GOT3 (cell line): Measurements from ENCODE around the gene COX19.
"Not testable (repeated sequence)": the region's sequence is repeated elsewhere in the genome, so short reads cannot be mapped to it uniquely, and the experiment has no call there.

Experiments
- DNase-seq: peaks from one replicate; lab custom pipeline; 2025; ENCODE audit warnings: mixed read lengths; lab: John Stamatoyannopoulos, UW

COX19 gene

DNA sequence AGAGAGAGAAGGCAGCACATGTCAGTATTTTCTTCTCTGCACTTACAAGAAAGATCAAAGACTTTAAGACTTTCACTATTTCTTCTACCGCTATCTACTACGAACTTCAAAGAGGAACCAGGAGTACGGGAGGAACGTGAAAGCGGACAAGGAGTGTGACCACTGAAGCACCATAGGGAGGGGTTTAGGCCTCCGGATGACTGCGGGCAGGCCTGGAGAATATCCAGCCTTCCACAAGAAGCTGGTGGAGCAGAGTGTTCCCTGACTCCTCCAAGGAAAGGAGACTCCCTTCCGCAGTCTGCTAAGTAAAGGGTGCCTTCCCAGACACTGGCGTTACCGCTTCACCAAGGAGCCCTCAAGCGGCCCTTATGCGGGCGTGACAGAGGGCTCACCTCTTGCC is 14.4 kb downstream of the COX19 start:
- not testable (repeated sequence) for DNase-seq

- no peak for DNase-seq
Observed at GRCh38 chr7:960269-960871, 15.0 kb downstream of the COX19 start.

DNA sequence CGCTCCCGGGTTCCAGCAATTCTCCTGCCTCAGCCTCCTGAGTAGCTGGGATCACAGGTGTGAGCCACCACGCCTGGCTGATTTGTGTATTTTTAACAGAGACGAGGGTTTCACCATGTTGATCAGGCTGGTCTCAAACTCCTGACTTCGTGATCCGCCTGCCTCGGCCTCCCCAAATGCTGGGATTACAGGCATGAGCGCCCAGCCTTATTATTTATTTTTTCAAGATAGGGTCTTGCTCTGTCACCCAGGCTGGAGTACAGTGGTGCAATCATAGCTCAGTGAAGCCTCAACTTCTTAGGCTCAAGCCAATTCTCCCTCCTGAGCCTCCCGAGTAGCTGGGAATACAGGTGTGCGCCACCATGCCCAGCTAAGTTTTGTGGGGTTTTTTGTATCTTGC is 15.6 kb downstream of the COX19 start:
- not testable (repeated sequence) for DNase-seq

DNA sequence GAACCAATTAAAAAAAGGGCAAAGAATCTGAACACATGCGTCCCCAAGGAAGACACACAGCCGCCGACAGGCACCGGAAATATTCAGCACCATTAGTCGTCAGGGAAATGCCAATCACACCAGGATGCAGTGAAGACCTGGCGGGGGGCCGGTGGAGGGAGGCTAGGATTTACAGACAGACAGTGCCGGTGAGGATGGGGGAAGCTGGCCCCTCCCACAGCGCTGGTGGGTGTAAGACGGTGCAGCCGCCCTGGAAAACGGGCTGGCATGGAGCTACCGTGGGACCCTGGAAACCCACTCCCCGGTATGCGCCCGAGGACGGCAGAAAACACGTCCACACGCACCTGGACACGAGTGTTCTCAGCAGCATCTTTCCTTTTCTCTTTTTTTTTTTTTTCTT is 16.1 kb downstream of the COX19 start:
- no peak for DNase-seq

DNA sequence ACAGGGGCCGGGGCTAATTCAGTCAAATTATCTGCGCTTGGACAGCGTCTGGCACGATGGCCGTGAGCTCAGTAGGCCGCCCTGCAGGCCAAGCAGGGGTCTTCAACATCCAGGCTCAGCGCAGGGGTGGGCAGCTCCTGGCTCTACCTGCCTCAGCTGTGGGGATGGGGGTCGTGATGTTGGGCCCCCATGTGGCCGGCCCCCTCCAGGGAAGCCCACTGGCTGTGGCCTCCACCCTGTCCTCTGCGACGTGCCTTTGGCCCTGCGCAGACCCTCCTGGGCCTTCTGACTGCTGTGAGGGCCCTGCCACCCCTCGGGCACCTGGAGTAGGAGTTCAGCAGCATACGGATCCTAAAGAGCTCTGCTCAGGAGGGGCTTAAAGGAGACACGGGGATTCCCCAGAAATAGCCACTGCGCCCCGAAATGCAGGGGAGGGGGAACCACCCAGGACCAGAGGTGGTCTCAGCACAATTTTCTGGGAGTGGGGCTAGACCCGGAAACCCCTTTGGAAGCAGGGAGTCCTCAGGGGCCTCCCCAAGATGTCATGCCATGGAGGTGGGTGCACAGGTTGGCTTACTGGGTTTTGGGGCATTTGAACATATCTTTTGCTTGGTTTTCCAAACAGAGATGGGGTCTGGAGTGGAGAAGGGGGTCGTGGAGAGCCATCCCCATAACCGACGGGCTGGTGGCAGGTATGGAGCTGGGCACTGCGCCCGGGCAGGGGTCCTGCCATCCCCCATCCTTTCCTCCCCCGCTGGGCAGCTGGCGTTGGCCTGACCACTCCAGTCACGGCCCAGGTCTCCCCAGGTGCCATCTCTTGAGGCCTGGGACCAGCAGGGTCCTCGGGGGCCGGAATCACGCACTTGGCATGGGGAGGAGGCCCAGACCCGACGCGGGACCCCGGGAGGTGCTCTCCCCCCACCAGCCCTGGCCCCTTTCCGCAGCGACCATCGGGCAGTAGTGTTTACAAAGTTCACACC is 16.8 kb downstream of the COX19 start:
- no peak for DNase-seq

DNA sequence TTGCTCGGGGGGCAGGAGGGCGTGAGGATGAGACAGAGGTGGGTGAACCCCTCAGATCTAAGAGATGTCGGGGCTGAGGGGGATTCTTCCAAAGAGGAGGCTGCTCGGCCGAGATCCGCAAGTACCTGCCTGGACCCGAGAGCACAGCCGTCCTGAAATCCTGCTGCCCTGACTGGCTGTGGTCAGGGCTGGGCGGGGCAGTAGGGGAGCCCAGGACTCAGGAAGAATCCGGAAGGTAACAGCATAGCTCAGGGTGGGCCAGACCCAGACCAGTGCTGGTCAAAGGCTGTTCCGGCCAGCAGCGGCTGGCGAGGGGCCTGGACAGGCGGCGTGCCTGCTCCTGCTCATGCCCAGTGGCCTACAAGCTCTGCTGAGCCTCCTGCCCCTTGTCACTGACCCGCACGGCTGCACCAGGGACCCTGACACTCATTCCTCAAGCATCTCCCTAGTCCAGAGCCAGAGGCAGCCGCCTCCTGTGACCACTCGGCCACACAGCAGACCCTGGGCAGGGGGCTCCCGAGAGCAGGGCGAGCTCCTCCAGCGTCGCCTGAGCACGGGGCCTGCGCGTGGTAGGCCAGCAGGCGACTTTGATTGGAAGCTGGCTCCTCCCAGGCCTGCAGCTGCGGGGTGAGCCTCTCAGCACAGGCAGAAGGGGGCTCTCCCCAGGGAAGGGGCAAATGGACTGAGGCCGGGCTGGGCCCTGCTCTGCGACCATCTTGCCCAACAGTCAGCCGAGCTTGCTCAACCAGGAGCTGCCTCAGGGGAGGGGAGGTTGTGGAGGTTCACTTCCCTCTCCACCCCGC is 17.7 kb downstream of the COX19 start:
- no peak for DNase-seq

DNA sequence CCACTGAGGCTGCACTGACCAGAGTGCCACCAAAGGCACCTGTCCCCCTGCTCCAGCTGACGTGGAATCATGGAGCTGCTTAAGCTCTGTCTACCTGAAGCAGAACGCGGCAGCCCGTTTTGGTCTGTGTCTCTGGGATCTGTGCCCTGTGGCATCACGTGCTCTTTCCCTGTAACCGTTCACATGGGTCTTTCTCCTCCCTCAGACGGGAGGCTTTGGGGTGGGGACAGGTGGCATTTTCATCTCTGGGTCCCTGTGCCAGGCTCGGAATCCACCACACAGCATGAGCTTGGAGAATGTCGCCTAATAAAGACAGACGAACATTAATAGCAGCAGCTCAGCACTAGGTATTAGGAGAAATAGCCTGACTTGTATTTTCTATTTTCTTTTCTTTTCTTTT is 19.3 kb downstream of the COX19 start:
- no peak for DNase-seq

- no peak for DNase-seq
Observed at GRCh38 chr7:954330-955238, 20.8 kb downstream of the COX19 start, which contains the start of gene ADAP1. Gene ADAP1 (minus strand): TSS chr7:954680. CDS start chr7:954477, 203 bp downstream.

DNA sequence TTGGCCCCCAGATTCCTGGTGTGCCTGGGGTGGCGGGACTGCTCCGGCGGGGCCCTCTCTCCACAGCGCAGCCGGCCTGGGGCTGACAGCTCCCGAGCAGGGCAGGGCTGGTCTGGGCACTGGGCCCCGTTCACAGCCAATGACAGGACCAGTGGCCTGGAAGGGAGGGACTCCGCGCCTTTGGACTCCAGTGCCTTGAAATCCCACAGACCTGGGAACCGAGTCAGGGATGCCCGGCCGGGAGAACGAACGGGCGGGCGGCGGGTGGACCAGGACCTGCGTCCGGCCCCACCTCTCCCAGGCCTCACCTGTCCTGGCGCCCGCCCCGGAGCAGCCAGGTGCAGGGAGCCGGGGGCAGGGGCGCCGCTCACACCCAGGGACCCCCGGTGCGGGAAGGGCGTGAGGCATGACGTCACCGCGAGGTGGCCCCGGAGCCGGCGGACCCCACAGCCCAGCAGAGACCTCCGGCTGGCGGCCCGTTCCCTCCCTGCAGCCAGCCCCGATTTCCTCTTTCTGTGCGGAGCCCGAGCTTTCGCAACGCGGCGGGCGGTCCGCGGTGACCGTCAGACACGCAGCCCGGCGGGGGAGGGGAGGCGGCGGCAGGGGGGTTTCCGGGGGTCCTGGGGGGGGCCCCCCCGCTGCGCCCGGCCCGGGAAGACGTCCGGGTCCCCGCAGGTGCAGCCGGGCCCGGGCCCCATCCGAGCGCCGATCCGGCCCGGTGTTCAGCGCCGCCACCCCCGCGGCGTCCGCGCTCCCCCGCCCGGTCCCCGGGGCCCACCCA is 21.6 kb downstream of the COX19 start:
- no peak for DNase-seq

- DNase-seq = no peak
Observed at GRCh38 chr7:952548-953441, 22.6 kb downstream of the COX19 start.

- no peak for DNase-seq
Observed at GRCh38 chr7:951881-952547, 23.3 kb downstream of the COX19 start.

DNA sequence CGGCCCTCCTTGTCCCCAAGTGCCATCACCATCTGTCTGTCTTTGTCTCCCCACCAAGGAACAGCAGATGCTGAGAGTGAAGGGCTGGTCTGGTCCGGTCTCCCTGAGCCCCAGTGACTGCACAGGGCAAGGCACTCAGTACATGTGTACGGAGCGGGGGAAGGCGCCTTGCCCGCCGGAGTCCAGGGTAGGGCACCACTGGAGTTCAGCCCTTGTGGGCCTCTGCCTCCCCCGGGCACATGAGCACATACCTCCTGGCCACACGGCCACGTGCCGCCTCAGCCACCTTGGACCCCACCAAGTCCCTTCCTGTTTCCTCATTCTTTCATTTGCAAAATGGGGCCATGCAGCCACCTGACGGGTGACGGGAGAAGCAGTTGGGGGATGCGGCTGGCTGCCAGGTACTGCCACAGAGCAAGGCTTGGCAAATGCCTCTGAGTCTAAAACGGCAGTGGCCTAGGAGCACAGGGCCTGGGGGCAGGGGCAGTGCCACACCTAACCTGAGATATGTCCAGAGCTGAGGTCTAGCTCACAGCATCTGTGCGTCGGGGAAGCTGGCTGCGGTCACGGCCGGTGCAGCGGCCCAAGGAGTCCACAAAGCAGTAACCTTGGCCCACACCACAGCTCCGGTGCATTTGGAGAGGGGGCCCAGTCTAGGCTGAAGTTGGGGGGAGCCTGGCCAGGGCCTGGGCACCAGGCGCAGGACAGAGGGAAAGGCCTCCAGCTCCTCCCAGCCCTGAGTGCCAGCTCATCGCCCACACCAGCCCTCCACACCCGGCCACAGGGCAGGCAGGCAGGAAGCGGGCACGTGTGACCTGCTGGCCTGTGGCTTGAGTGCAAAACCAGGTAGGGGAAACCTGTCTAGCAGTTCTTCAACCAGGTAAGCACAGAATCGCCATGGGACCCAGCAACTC is 26.1 kb downstream of the COX19 start:
- no peak for DNase-seq

GRCh38 chr7:947391-948210 is 27.7 kb downstream of the COX19 start:
- no peak for DNase-seq

GRCh38 chr7:946256-946996 is 28.9 kb downstream of the COX19 start:
- no peak for DNase-seq

GRCh38 chr7:945556-946255 is 29.6 kb downstream of the COX19 start:
- DNase-seq = no peak

GRCh38 chr7:945147-945555 is 30.2 kb downstream of the COX19 start:
- DNase-seq = no peak
